Endothelial cell of umbilical vein (primary cell): ENCODE results near the gene DLGAP1. TPM values are rescaled to one million over a fixed set of nuclear protein-coding genes. Genes with fewer than 3 reads are reported as not detected.

Source experiments
- BruUV-seq: library from RNA; stranded (reverse); fragments of 400-500 nt; replicated peaks from 2 replicates; lab custom pipeline; 2021; lab: Mats Ljungman, UMichigan
- CTCF ChIA-PET: fragments of 300-600, 350-600 bp; sonication (Branson Sonifier 250); formaldehyde crosslinking; loops from one replicate; lab custom pipeline; 2021; ENCODE audit warnings: antibody characterized with exemption, inconsistent platforms; lab: Charles Lee
- POLR2A ChIA-PET: fragments of 300-600, 350-600 bp; sonication (Branson Sonifier 250); formaldehyde crosslinking; loops from one replicate; lab custom pipeline; 2021; ENCODE audit warnings: antibody characterized with exemption, inconsistent platforms; lab: Charles Lee
- DNase-seq: peaks from one replicate; pipeline ENCODE4 v3.0.0-alpha.2; 2011; ENCODE audit warnings: low read depth, low spot score
- FAIRE-seq: peaks from 2 replicates; lab custom pipeline; 2011; peaks lifted over from hg19 to GRCh38; lab: Jason Lieb, UNC
- H2AFZ ChIP-seq: 2 replicates; pipeline ENCODE4 v1.6.0; 2012; ENCODE audit warnings: low read depth, low read length, control low read depth, inconsistent platforms
- H3K27ac ChIP-seq: 2 replicates; pipeline ENCODE4 v1.5.1; 2011; ENCODE audit warnings: low read depth, mild to moderate bottlenecking, control low read depth, low read length, moderate library complexity; ENCODE audit not compliant: insufficient read depth
- H3K27me3 ChIP-seq, 2 experiments: 2 replicates each; pipeline versions ENCODE4 v1.6.0 to v1.6.1; 2011; ENCODE audit warnings: low read length in 2 of 2, mixed read lengths in 1 of 2; ENCODE audit not compliant: control insufficient read depth in 2 of 2, insufficient read depth in 2 of 2
- H3K36me3 ChIP-seq, 2 experiments: 2 replicates in 1 of 2; 3 replicates in 1 of 2; pipeline ENCODE4 v1.5.1; 2011; ENCODE audit warnings: low read length in 2 of 2, mild to moderate bottlenecking in 1 of 2, moderate library complexity in 1 of 2; ENCODE audit not compliant: control insufficient read depth in 2 of 2, insufficient read depth in 2 of 2; ENCODE audit errors: extremely low read depth in 1 of 2
- H3K4me1 ChIP-seq: 3 replicates; pipeline ENCODE4 v1.5.1; 2011; ENCODE audit warnings: mild to moderate bottlenecking, low read length; ENCODE audit not compliant: control insufficient read depth, insufficient read depth; ENCODE audit errors: extremely low read depth
- H3K4me2 ChIP-seq: 2 replicates; pipeline ENCODE4 v1.6.1; 2011; ENCODE audit warnings: low read length, control low read depth, mixed read lengths; ENCODE audit not compliant: insufficient read depth
- H3K4me3 ChIP-seq, 3 experiments: fragments of 200-600 bp in 1 of 3; sonication (generic), shearing (Covaris generic) in 1 of 3; replicated peaks in 1 of 3; 2 replicates each; pipeline ENCODE4 v1.5.1; 2011 to 2016; ENCODE audit warnings: control low read depth in 3 of 3, low read length in 3 of 3, mild to moderate bottlenecking in 2 of 3, inconsistent platforms in 1 of 3, low read depth in 1 of 3, moderate library complexity in 1 of 3; ENCODE audit not compliant: insufficient read depth in 1 of 3
- H3K79me2 ChIP-seq: 2 replicates; pipeline ENCODE4 v1.6.0; 2012; ENCODE audit warnings: low read length, inconsistent platforms; ENCODE audit not compliant: control insufficient read depth, insufficient read depth
- H3K9ac ChIP-seq: replicated peaks from 2 replicates; pipeline ENCODE3; 2011; ENCODE audit warnings: low read length, control low read depth; ENCODE audit not compliant: insufficient read depth; ENCODE audit errors: extremely low read depth
- H3K9me1 ChIP-seq: replicated peaks from 3 replicates; pipeline ENCODE4 v1.6.0; 2011; ENCODE audit warnings: mild to moderate bottlenecking, low read length; ENCODE audit not compliant: control insufficient read depth, insufficient read depth; ENCODE audit errors: extremely low read depth
- H3K9me3 ChIP-seq: replicated peaks from 2 replicates; pipeline ENCODE4 v1.5.1; 2012; ENCODE audit warnings: low read length, inconsistent platforms; ENCODE audit not compliant: control insufficient read depth, insufficient read depth
- H4K20me1 ChIP-seq: replicated peaks from 2 replicates; pipeline ENCODE3; 2011; ENCODE audit warnings: mild to moderate bottlenecking, low read length; ENCODE audit not compliant: control insufficient read depth, insufficient read depth; ENCODE audit errors: extremely low read depth
- CTCF ChIP-seq, 2 donors: IDR thresholded peaks; 1 replicate in 1 of 2; 2 replicates in 1 of 2; pipeline ENCODE4 v1.5.1; 2011; ENCODE audit warnings: low read length in 2 of 2, mild to moderate bottlenecking in 2 of 2, moderate library complexity in 2 of 2, control low read depth in 1 of 2, inconsistent platforms in 1 of 2, low read depth in 1 of 2; ENCODE audit not compliant: insufficient read depth in 1 of 2; ENCODE audit errors: extremely low read depth in 1 of 2
- EZH2 ChIP-seq: IDR thresholded peaks from 2 replicates; pipeline ENCODE4 v1.6.1; 2012; ENCODE audit warnings: borderline replicate concordance, low read depth, mild to moderate bottlenecking, moderate library complexity, low read length, inconsistent platforms; ENCODE audit not compliant: severe bottlenecking
- FOS ChIP-seq: IDR thresholded peaks from 2 replicates; pipeline ENCODE4 v1.6.1; 2011; ENCODE audit warnings: mild to moderate bottlenecking, low read length, moderate library complexity, borderline replicate concordance; ENCODE audit not compliant: insufficient read depth
- GATA2 ChIP-seq: IDR thresholded peaks from 2 replicates; pipeline ENCODE4 v1.7.0; 2011; ENCODE audit warnings: low read depth, mild to moderate bottlenecking, moderate library complexity, mixed read lengths, low read length; ENCODE audit not compliant: insufficient read length, insufficient read depth
- MAX ChIP-seq: IDR thresholded peaks from 2 replicates; pipeline ENCODE4 v1.6.1; 2011; ENCODE audit not compliant: insufficient read depth, insufficient read length
- MYC ChIP-seq: IDR thresholded peaks from one replicate; pipeline ENCODE4 v1.6.1; 2011; ENCODE audit warnings: mild to moderate bottlenecking, low read depth, low read length
- POLR2A ChIP-seq: IDR thresholded peaks from 2 replicates; pipeline ENCODE4 v1.6.1; 2012; ENCODE audit warnings: low read depth, mild to moderate bottlenecking, control low read depth, low read length
- POLR2AphosphoS5 ChIP-seq: IDR thresholded peaks from 2 replicates; pipeline ENCODE4 v1.6.1; 2012; ENCODE audit warnings: low read depth, mild to moderate bottlenecking, control low read depth, low read length, moderate library complexity; ENCODE audit not compliant: insufficient read depth
- dilution Hi-C: fragments of 300-500 bp; cut with MboI; formaldehyde crosslinking; loops from one replicate; pipeline ENCODE4 v1.15.0; 2019; ENCODE audit warnings: low sequenced_read_pairs; ENCODE audit not compliant: extremely low pct_ligation_motif_present
- intact Hi-C: fragments of 100-400 bp; cut with micrococcal nuclease; formaldehyde crosslinking; loops from one replicate; pipeline ENCODE4 v1.10.0; 2022
- polyA plus RNA-seq, 4 experiments: library from polyadenylated mRNA; depleted of rRNA in 3 of 4; stranded (reverse) in 3 of 4; unstranded in 1 of 4; fragments of >200 nt; gene quantifications; 2 replicates each; pipeline versions ENCODE4 v1.2.1 to v1.2.3, GENCODE V29; 2011 to 2012; ENCODE audit warnings: missing spikeins in 1 of 4
- total RNA-seq: library from RNA; stranded (reverse); gene quantifications from 2 replicates; pipeline ENCODE4 v1.2.3, GENCODE V29; 2021

The DLGAP1 gene
- total and polyA plus RNA-seq, 2 donors (not counting 3 experiments of a cell fraction or from before 2014, with no cell fraction given): 0.04 TPM; not detected in 1

GRCh38 chr18:3821524-3821923 lies 633.6 kb downstream of the DLGAP1 start:
- Histone ChIP-seq H3K9ac (no peak overlapping the region), H3K9me1 (no peaks in the 10 kb centered on the region), H3K4me2 (no peak overlapping the region), H3K36me3 (no peaks in the 10 kb centered on the region), H3K9me3 (no peaks in the 10 kb centered on the region), H3K27me3 (no peaks in the 10 kb centered on the region), H2AFZ (no peak overlapping the region), H3K4me1 (peaks cover 6% of the 10 kb centered on the region), H4K20me1 (no peaks in the 10 kb centered on the region), H3K27ac (no peak overlapping the region), H3K79me2 (no peaks in the 10 kb centered on the region), H3K4me3 (no peak overlapping the region)
- FAIRE-seq (no peak), DNase-seq (no peak)
- intact Hi-C loops: no loop called here
- TF ChIP-seq GATA2: no peak
- TF ChIP-seq EZH2: no peak
- no peak for TF ChIP-seq POLR2A
- no peak for TF ChIP-seq MAX
- no peak for TF ChIP-seq FOS
- no peak for TF ChIP-seq CTCF (IDR thresholded peaks at IDR 0.05; ENCODE audit: extremely low read depth in 1 of 2, insufficient read depth in 1 of 2, low read depth in 1 of 2, low read length in 2 of 2)
- no peak for TF ChIP-seq POLR2AphosphoS5
- TF ChIP-seq MYC: no peak
- CTCF ChIA-PET: interaction anchor here (0.7 to 1.7 kb wide), 7 partner anchors 12 to 836 kb away, joined by 3 to 7 read pairs (median 4); no protein-coding TSS in a partner anchor
- dilution Hi-C loops: no loop called here
- POLR2A ChIA-PET: no interaction called here
- no TSS peak for BruUV-seq
